GM19467 (cell line): ENCODE data around the gene IGFL2.
"Not testable (repeated sequence)": the region's sequence is repeated elsewhere in the genome, so short reads cannot be mapped to it uniquely, and the experiment has no call there.

ENCODE experiments used
- ATAC-seq: cut with Tn5 transposase; IDR thresholded peaks from one replicate; pipeline ENCODE4 v1.9.1; 2021; ENCODE audit warnings: mild to moderate bottlenecking, moderate library complexity; ENCODE audit not compliant: unreplicated experiment

IGFL2 gene

GRCh38 chr19:46147791-46148288, at the start of gene IGFL2:
TSS of gene IGFL2 (plus strand) at chr19:46148238. CDS start at chr19:46148279, 41 bp downstream.
- no peak for ATAC-seq

GRCh38 chr19:46100344-46100743, 47.7 kb upstream of the IGFL2 start:
- no peak for ATAC-seq

- ATAC-seq, result no peak
Measured at GRCh38 chr19:46101293-46101692, 46.7 kb upstream of the IGFL2 start.

GRCh38 chr19:46102333-46102732, 45.7 kb upstream of the IGFL2 start:
- not testable (repeated sequence) for ATAC-seq

- no peak for ATAC-seq
Measured at GRCh38 chr19:46107371-46107770, 40.7 kb upstream of the IGFL2 start.

GRCh38 chr19:46109876-46110275, 38.2 kb upstream of the IGFL2 start:
- no peak for ATAC-seq

- no peak for ATAC-seq
Measured at GRCh38 chr19:46111376-46111775, 36.7 kb upstream of the IGFL2 start.

GRCh38 chr19:46112527-46112926, 35.5 kb upstream of the IGFL2 start:
- no peak for ATAC-seq

- no peak for ATAC-seq
Measured at GRCh38 chr19:46113726-46114125, 34.3 kb upstream of the IGFL2 start.

- no peak for ATAC-seq
Measured at GRCh38 chr19:46115396-46116106, 32.5 kb upstream of the IGFL2 start.

GRCh38 chr19:46116121-46116520, 31.9 kb upstream of the IGFL2 start:
- no peak for ATAC-seq

- no peak for ATAC-seq
Measured at GRCh38 chr19:46118136-46118535, 29.9 kb upstream of the IGFL2 start.

- ATAC-seq, result no peak
Measured at GRCh38 chr19:46124638-46125115, 23.4 kb upstream of the IGFL2 start, which contains the start of gene IGFL3. TSS of gene IGFL3 (minus strand) at chr19:46124688. CDS start at chr19:46124649, 39 bp downstream.

GRCh38 chr19:46125447-46125846, 22.6 kb upstream of the IGFL2 start:
- ATAC-seq, result no peak

- ATAC-seq, result no peak
Measured at GRCh38 chr19:46126086-46126580, 21.9 kb upstream of the IGFL2 start.

GRCh38 chr19:46131485-46132143, 16.4 kb upstream of the IGFL2 start:
- ATAC-seq, result no peak

GRCh38 chr19:46132508-46133100, 15.4 kb upstream of the IGFL2 start:
- ATAC-seq, result no peak

GRCh38 chr19:46133101-46133627, 14.9 kb upstream of the IGFL2 start:
- ATAC-seq, result no peak

- no peak for ATAC-seq
Measured at GRCh38 chr19:46133777-46134241, 14.2 kb upstream of the IGFL2 start.

- no peak for ATAC-seq
Measured at GRCh38 chr19:46134527-46134926, 13.5 kb upstream of the IGFL2 start.

GRCh38 chr19:46137915-46138473, 10.0 kb upstream of the IGFL2 start:
- ATAC-seq, result no peak
